Uterus (tissue), 4 donors: ENCODE data around the gene TAF13. TPM values are rescaled to one million over a fixed set of nuclear protein-coding genes. Genes with fewer than 3 reads are reported as not detected.

Source experiments
- DNase-seq, 2 donors: peaks; one replicate each; pipeline ENCODE4 v3.0.0-alpha.2; 2019 to 2020
- H3K27ac ChIP-seq, 2 donors: fragments of 200-600 bp; sonication (generic); 1 replicate in 1 of 2; 2 replicates in 1 of 2; pipeline ENCODE4 v1.5.1; 2016 to 2018
- H3K27me3 ChIP-seq, 2 donors: fragments of 200-600 bp; sonication (generic); one replicate each; pipeline ENCODE4 v1.5.1; 2018 to 2019; ENCODE audit warnings: control low read depth in 1 of 2
- H3K36me3 ChIP-seq, 2 donors: fragments of 200-600 bp; sonication (generic); one replicate each; pipeline ENCODE4 v1.5.1; 2019; ENCODE audit warnings: control low read depth in 1 of 2
- H3K4me1 ChIP-seq, 2 donors: fragments of 200-600 bp; sonication (generic); one replicate each; pipeline ENCODE4 v1.5.1; 2018 to 2019; ENCODE audit warnings: control low read depth in 1 of 2
- H3K4me3 ChIP-seq, 2 donors: fragments of 200-600 bp; sonication (generic); 1 replicate in 1 of 2; 2 replicates in 1 of 2; pipeline ENCODE4 v1.5.1; 2018 to 2019; ENCODE audit warnings: mild to moderate bottlenecking in 1 of 2
- H3K9me3 ChIP-seq, 2 donors: fragments of 200-600 bp; sonication (generic); one replicate each; pipeline ENCODE4 v1.5.1; 2019; ENCODE audit warnings: control low read depth in 1 of 2
- CTCF ChIP-seq, 4 experiments: fragments of 200-600 bp in 2 of 4; fragments of 450-650 bp in 2 of 4; sonication (generic) in 2 of 4; IDR thresholded peaks; one replicate each; pipeline ENCODE4 v1.5.1; 2016 to 2019; ENCODE audit warnings: antibody characterized with exemption in 4 of 4, mild to moderate bottlenecking in 2 of 4, moderate library complexity in 1 of 4
- POLR2A ChIP-seq, 2 donors: fragments of 450-650 bp; IDR thresholded peaks; one replicate each; pipeline ENCODE4 v1.6.1; 2016; ENCODE audit warnings: antibody characterized with exemption in 2 of 2, mild to moderate bottlenecking in 1 of 2, moderate library complexity in 1 of 2
- intact Hi-C: fragments of 100-400 bp; cut with DNase I; formaldehyde crosslinking; loops from one replicate; pipeline ENCODE4 v1.15.1; 2023; ENCODE audit warnings: low total_unique reads
- total RNA-seq, 4 donors: library from RNA; depleted of rRNA in 3 of 4; stranded (reverse); fragments of >200 nt in 3 of 4; gene quantifications; one replicate each; pipeline versions ENCODE4 v1.1.0 to v1.2.4, GENCODE V29; 2014 to 2023
- donor health status: DM: yes; HTN: yes; CAD: no.

TAF13 gene
- total RNA-seq, 4 donors from 2014 or later, result 2.0 to 56.3 (median 25.7) TPM

GRCh38 chr1:109048335-109048734, 27.5 kb downstream of the TAF13 start:
- no peak overlapping the region for H3K4me3 ChIP-seq
- no peak overlapping the region for H3K27ac ChIP-seq
- intact Hi-C loops, result no loop called here
- no peaks in the 10 kb centered on the region for H3K9me3 ChIP-seq
- no peaks in the 10 kb centered on the region for H3K4me1 ChIP-seq
- H3K27me3 ChIP-seq, result no peaks in the 10 kb centered on the region
- no peak for DNase-seq
- no peak for TF ChIP-seq POLR2A (IDR thresholded peaks at IDR 0.05)
- TF ChIP-seq CTCF (IDR thresholded peaks at IDR 0.05), result no peak
- H3K36me3 ChIP-seq, result no peaks in the 10 kb centered on the region

GRCh38 chr1:109047339-109047738, 28.5 kb downstream of the TAF13 start:
- DNase-seq, result no peak
- no peaks in the 10 kb centered on the region for H3K27me3 ChIP-seq
- TF ChIP-seq POLR2A (IDR thresholded peaks at IDR 0.05) (no peak), CTCF (IDR thresholded peaks at IDR 0.05) (no peak)
- H3K36me3 ChIP-seq, result no peaks in the 10 kb centered on the region
- H3K27ac ChIP-seq, result no peak overlapping the region
- no peaks in the 10 kb centered on the region for H3K9me3 ChIP-seq
- no peaks in the 10 kb centered on the region for H3K4me1 ChIP-seq
- intact Hi-C loops, result no loop called here
- no peak overlapping the region for H3K4me3 ChIP-seq

GRCh38 chr1:109046671-109047070, 29.1 kb downstream of the TAF13 start:
- Histone ChIP-seq H3K4me1 (no peaks in the 10 kb centered on the region), H3K27me3 (no peaks in the 10 kb centered on the region), H3K9me3 (no peaks in the 10 kb centered on the region), H3K36me3 (no peaks in the 10 kb centered on the region), H3K27ac (no peak overlapping the region), H3K4me3 (no peak overlapping the region)
- TF ChIP-seq POLR2A (IDR thresholded peaks at IDR 0.05), result no peak
- no peak for TF ChIP-seq CTCF (IDR thresholded peaks at IDR 0.05)
- DNase-seq, result no peak
- intact Hi-C loops, result no loop called here

- H3K27ac ChIP-seq, result no peak overlapping the region
These were observed 30.2 kb downstream of the TAF13 start for GRCh38 chr1:109045595-109045994.

More at GRCh38 chr1:109045595-109045994, 30.2 kb downstream of the TAF13 start:
- H3K36me3 ChIP-seq, result no peaks in the 10 kb centered on the region
- no peak overlapping the region for H3K4me3 ChIP-seq
- no peak for TF ChIP-seq POLR2A (IDR thresholded peaks at IDR 0.05)
- no peak for TF ChIP-seq CTCF (IDR thresholded peaks at IDR 0.05)
- intact Hi-C loops, result no loop called here
- H3K27me3 ChIP-seq, result no peaks in the 10 kb centered on the region
- no peaks in the 10 kb centered on the region for H3K4me1 ChIP-seq
- no peaks in the 10 kb centered on the region for H3K9me3 ChIP-seq
- no peak for DNase-seq
